Prostate gland (tissue), 2 donors: ENCODE data around the gene KIAA1671. TPM values are rescaled to one million over a fixed set of nuclear protein-coding genes. Genes with fewer than 3 reads are reported as not detected.

Experiments
- DNase-seq: peaks from one replicate; pipeline ENCODE4 v3.0.0-alpha.2; 2019; ENCODE audit warnings: low spot score
- H3K27ac ChIP-seq, 2 donors: fragments of 200-600 bp; sonication (generic); 2 replicates each; pipeline ENCODE4 v1.5.1; 2017 to 2019
- H3K27me3 ChIP-seq: fragments of 200-600 bp; sonication (generic); replicated peaks from 2 replicates; pipeline ENCODE4 v1.5.1; 2019; ENCODE audit not compliant: insufficient read depth
- H3K36me3 ChIP-seq, 2 donors: fragments of 200-600 bp; sonication (generic); 1 replicate in 1 of 2; 2 replicates in 1 of 2; pipeline versions ENCODE4 v1.5.1 to v1.8.1; 2017 to 2019
- H3K4me1 ChIP-seq: fragments of 200-600 bp; sonication (generic); replicated peaks from 2 replicates; pipeline ENCODE4 v1.5.1; 2019
- H3K4me3 ChIP-seq, 2 donors: fragments of 200-600 bp; sonication (generic); 2 replicates each; pipeline ENCODE4 v1.5.1; 2017 to 2019
- H3K9me3 ChIP-seq: fragments of 200-600 bp; sonication (generic); 2 replicates; pipeline ENCODE4 v1.5.1; 2017
- CTCF ChIP-seq, 4 experiments: fragments of 200-600 bp in 2 of 4; fragments of 450-650 bp in 2 of 4; sonication (generic) in 2 of 4; IDR thresholded peaks; 1 replicate in 3 of 4; 2 replicates in 1 of 4; pipeline ENCODE4 v1.5.1; 2016 to 2019; ENCODE audit warnings: antibody characterized with exemption in 4 of 4, mild to moderate bottlenecking in 2 of 4, moderate library complexity in 2 of 4
- POLR2A ChIP-seq: fragments of 450-650 bp; IDR thresholded peaks from one replicate; pipeline ENCODE4 v1.6.1; 2016; ENCODE audit warnings: antibody characterized with exemption, mild to moderate bottlenecking
- POLR2AphosphoS5 ChIP-seq: sonication (generic); formaldehyde crosslinking; IDR thresholded peaks from one replicate; pipeline ENCODE4 v1.6.1; 2017; ENCODE audit warnings: antibody characterized with exemption
- WGBS: methylation state at CpG from one replicate; pipeline ENCODE4 v1.1.5; 2018; 5-methylcytosine and 5-hydroxymethylcytosine counted together
- intact Hi-C: fragments of 100-400 bp; cut with DNase I; formaldehyde crosslinking; loops from one replicate; pipeline ENCODE4 v1.14.2; 2022
- total RNA-seq, 2 donors: library from RNA; depleted of rRNA; stranded (reverse); fragments of >200 nt; gene quantifications; one replicate each; pipeline ENCODE4 v1.1.0, GENCODE V29; 2016

KIAA1671 gene
- total RNA-seq, 2 donors from 2014 or later: 44.8 to 53.1 TPM

GRCh38 chr22:25045159-25045558 lies 92.6 kb downstream of the KIAA1671 start:
- Histone ChIP-seq H3K27ac (no peak overlapping the region), H3K36me3 (no peaks in the 10 kb centered on the region), H3K9me3 (no peaks in the 10 kb centered on the region), H3K27me3 (no peaks in the 10 kb centered on the region), H3K4me3 (no peak overlapping the region), H3K4me1 (no peaks in the 10 kb centered on the region)
- DNase-seq: no peak
- 65% methylated on average over 2 of the region's 2 CpGs for WGBS
- TF ChIP-seq POLR2A (no peak), POLR2AphosphoS5 (no peak), CTCF (IDR thresholded peaks at IDR 0.05) (no peak)
- intact Hi-C loops: loop anchor here (2.0 kb wide), 1 partner anchor 92 kb away; the partner anchor contains the start of gene KIAA1671

GRCh38 chr22:25048071-25048470 lies 95.6 kb downstream of the KIAA1671 start:
- no peak overlapping the region for H3K27ac ChIP-seq
- no peak for DNase-seq
- no peak overlapping the region for H3K4me3 ChIP-seq
- no peaks in the 10 kb centered on the region for H3K27me3 ChIP-seq
- H3K9me3 ChIP-seq: no peaks in the 10 kb centered on the region
- TF ChIP-seq POLR2AphosphoS5: no peak
- no peak for TF ChIP-seq CTCF (IDR thresholded peaks at IDR 0.05)
- TF ChIP-seq POLR2A: no peak
- H3K36me3 ChIP-seq: no peaks in the 10 kb centered on the region
- 75% methylated on average over 6 of the region's 6 CpGs for WGBS
- intact Hi-C loops: no loop called here
- H3K4me1 ChIP-seq: no peaks in the 10 kb centered on the region

- 56% methylated on average over 9 of the region's 9 CpGs for WGBS
- Histone ChIP-seq H3K27ac (no peak overlapping the region), H3K4me1 (no peaks in the 10 kb centered on the region), H3K27me3 (no peaks in the 10 kb centered on the region), H3K9me3 (no peaks in the 10 kb centered on the region), H3K36me3 (no peaks in the 10 kb centered on the region), H3K4me3 (no peak overlapping the region)
- no peak for TF ChIP-seq POLR2A
- peak; percentile 67 for TF ChIP-seq POLR2AphosphoS5
- TF ChIP-seq CTCF (IDR thresholded peaks at IDR 0.05): peak; percentile 85 to 99 (median 94)
- intact Hi-C loops: no loop called here
- peak; percentile 69 for DNase-seq
Measured at GRCh38 chr22:25048659-25049647, 96.4 kb downstream of the KIAA1671 start.

- H3K27me3 ChIP-seq: no peaks in the 10 kb centered on the region
- no peak for DNase-seq
- H3K4me1 ChIP-seq: no peaks in the 10 kb centered on the region
- no peaks in the 10 kb centered on the region for H3K36me3 ChIP-seq
- no peak overlapping the region for H3K27ac ChIP-seq
- WGBS: 92% methylated on average over 6 of the region's 6 CpGs
- no peak overlapping the region for H3K4me3 ChIP-seq
- intact Hi-C loops: no loop called here
- TF ChIP-seq POLR2A (no peak), POLR2AphosphoS5 (no peak), CTCF (IDR thresholded peaks at IDR 0.05) (no peak)
- H3K9me3 ChIP-seq: no peaks in the 10 kb centered on the region
Measured at GRCh38 chr22:25049770-25050169, 97.3 kb downstream of the KIAA1671 start.
